GM19395 (cell line): ENCODE measurements around the gene DNAJC15.

Experiments used
- ATAC-seq: cut with Tn5 transposase; IDR thresholded peaks from one replicate; pipeline ENCODE4 v1.9.1; 2021; ENCODE audit warnings: mild to moderate bottlenecking, moderate library complexity; ENCODE audit not compliant: unreplicated experiment

DNAJC15 gene

DNA sequence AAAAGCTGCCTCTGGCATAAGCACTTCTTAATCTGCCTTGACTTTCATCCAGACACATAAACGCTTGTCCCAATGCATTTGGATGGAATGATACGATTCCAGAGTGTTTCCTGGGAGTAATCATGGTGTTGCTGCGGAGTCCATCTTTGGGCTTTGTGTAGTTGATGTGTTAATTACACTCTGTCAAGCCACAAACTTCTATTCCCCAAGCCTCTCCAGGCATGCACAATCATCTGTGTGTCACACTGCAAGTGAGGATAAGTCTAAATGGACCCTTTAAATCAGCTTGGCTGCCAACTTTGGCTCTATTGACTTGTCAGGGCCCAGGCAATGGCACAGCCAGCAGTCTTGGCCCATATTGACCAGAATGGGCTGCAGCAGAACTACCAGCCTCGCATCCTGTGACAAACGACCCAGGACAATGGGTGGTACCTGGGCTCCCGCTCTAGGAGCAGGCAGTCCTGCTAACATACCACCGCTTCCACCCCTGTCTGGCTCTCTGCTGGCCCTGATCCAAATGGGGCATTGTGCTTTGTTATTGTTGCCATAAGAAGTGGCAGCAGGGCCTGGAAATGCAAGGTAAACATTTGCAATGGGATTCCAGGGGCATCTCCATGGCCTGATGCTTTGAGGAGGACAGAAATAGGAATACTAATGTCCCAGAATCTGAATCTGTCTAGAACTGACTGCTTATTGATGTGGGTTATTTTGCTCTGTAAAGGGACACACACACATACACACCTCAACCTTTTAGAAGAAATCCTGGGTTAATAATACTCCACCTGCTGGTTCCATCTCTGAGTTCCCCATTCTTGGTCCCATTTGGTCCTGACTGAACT lies 127.2 kb downstream of the DNAJC15 start:
- no peak for ATAC-seq

DNA sequence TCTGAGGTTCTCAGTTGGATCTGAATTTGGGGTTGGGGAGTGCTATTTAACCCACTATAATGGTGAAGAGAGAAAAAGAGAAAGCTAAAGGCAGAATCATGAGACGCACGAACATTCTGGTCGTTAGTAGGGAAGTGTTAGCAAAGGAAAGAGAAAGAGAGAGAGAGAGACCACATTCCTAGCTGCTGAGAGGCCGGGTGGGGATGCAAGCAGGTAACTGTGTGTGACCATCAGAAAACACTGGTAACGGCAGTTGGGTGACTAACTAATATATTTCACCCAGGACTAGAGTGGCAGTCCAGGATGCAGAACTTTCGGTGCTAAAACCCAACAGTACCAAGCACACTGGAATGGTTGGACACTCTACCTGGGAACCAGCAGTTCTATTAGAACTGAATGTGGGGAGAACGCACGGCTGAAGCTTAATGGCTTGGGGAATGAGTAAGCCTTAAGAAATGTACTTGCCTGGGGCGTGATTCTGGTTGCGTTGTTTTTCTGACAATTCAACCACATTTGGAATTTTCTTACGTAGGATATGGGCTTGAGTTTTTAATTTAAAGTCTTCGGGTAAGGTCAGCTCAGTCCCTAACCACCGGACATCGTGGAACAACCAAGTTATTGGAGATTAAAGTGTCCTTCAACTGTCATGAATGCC lies 130.2 kb downstream of the DNAJC15 start:
- no peak for ATAC-seq

DNA sequence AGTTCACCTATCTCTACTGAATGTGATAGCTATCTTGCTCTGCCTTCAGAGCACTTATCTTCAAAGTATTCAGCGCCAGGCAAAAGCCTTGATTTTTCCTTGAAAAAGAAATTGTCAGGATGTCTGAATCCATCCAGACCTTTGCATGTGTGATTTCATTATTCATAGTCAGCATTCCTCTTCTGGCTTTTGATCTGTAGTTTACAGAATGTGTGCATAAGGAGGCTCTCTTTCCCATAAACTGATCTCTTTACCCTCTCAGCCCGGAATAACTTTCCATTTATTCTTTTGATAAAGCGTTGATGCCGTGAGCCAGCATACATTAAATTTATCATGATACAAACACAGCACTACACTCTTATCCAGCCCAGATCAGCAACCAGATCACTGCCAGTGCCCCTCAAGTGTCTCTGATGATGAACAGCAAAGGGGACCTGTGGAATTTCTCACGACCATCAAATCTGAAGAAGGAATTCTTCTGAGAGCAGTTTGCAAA lies 130.8 kb downstream of the DNAJC15 start:
- ATAC-seq, result no peak

DNA sequence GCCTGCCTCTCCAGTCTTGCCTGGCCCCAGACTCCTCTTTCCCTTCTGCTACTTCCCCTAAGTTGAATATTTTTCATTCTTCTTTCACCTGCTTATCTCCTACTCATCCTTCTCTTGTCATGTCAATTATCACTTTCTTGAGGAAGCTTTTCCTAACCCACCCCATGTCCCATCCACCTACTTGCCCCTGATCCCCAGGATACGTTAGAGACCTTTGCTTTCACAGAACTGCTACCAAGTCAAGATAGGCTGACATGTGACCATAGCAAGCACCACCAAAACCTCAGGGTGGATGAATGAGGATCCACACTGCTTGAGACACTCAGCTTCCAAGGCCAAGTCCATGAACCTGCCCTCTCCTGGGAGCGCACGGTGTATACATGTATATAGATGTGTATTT lies 131.5 kb downstream of the DNAJC15 start:
- no peak for ATAC-seq

DNA sequence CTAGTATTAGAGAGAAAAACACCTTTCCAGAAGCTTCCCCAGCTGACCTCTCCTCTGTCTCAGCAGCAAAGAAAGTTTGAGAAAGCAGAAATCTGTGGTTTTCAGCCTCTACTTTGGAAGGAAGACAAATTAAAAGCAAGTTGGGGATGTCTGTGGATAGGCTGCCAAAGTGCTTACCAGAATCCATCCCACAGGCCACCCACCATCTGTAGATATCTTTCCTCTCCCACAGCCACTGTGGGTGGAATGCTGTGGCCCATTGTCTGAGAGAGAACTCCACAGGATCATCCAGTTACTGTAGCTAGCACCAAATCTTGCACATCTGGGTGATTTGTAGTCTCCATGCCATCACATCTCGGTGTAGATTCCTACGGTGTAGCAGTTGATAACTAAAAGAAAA lies 133.5 kb downstream of the DNAJC15 start:
- no peak for ATAC-seq

DNA sequence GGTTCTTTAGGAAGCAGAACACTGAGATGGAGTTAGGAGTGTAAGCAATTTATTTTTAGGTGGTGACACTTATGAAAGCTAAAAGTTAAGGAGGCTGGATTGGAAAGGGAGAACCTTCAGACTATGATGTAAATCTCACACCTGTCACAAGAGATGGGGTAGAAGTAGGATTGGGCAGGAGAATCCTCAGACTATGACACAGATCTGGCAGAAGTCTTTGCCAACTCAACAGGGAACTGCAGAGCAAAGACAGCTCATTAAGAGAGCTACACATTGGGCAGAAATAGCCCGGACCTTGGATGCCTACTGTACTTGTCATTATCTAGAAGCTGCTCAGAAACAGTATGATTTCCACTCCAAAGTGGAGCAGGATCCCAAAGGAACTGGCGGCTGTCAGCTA lies 134.4 kb downstream of the DNAJC15 start:
- ATAC-seq, result no peak

DNA sequence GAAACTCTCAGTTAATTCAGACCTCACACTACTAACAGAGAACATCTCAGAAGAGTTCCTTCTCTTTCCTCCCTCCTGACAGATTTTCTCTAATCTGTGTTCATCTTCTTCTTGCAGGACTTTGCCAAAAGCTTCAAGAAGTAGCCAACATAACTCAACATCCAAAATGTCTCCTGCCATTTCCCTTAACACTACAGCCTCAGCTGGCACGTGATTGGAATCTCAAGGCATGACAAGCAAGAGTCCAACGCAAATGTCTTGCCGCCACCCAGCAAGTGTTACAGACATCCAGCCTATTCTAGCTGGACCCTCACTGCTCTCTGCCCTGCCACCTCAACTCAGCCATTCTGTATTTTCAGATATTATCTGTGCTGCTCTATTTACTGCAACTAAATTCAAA lies 135.1 kb downstream of the DNAJC15 start:
- ATAC-seq, result no peak

DNA sequence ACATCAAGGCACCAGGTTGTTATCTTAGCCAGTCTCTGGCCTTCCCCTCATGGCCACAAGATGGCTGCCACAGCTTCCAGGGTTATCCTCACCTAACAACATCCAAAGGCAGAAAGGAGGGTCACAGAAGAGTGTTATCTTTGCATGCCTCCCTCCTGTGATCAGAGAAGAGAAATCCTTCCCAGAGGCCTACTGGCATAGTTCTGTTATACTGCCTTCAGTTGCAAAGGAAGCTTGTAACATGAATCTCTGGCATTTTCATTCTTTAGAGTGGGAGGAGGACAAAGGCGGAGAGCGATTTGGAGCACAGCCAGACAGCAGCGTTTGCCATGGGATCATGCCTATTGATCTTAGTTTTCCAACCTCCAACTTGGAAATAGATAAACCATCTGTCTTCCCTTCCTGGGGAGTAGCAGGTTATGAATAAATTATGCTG lies 135.7 kb downstream of the DNAJC15 start:
- no peak for ATAC-seq
